Prostate gland (tissue), 2 donors: ENCODE measurements around the gene MYCL.

ENCODE experiments used
- POLR2AphosphoS5 ChIP-seq: sonication (generic); formaldehyde crosslinking; IDR thresholded peaks from one replicate; pipeline ENCODE4 v1.6.1; 2017; ENCODE audit warnings: antibody characterized with exemption
- TF ChIP-seq, protein P1 (sequence below), 4 experiments: fragments of 200-600 bp in 2 of 4; fragments of 450-650 bp in 2 of 4; sonication (generic) in 2 of 4; IDR thresholded peaks; 1 replicate in 3 of 4; 2 replicates in 1 of 4; pipeline ENCODE4 v1.5.1; 2016 to 2019; ENCODE audit warnings: antibody characterized with exemption in 4 of 4, mild to moderate bottlenecking in 2 of 4, moderate library complexity in 2 of 4

DNA sequence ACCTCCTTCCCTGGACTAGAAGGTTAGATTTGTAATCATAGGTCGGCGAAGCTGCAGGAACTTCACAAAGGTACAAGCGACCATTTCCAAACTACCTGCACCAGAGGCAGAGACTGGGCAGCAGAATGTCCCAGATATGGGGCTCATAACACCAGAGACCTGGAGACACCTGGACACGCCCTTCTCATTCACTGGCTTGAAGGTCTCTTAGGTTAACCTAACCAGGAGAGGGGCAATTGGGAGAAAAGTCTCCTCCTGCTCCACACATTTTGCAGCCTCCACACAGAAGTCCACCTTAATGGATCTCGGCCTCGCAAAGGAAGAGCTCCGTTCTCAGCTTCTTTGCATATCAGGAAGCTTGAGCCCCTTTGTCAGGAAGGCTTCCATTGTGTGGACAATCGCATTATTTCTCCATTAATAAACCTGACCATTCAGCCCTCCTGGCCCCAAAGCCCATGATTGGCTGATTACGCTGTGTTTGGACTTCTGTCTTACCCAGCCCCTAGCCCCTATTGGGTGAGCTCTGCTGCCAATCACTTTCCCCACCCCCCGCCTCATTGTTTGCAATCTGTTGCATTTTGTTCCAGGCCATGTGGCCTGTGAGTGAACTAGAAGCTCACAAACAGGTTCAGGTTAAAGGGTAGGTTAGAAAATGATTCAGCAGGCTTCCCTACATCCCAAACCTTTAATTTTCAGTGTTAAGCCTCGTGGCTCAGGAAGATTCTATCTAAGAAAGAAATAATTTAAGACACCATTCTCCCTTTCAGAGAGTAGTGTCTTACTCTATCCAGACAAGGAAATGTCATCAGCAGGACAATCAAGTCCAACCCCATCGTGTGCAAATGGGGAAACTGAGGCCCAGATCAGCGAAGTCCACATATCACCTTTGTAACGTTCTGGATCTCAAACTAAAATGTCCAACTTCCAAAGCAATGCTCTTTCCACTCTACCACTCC is 2.8 kb downstream of the MYCL start:
- no peak for TF ChIP-seq POLR2AphosphoS5
- TF ChIP-seq, protein P1, sequence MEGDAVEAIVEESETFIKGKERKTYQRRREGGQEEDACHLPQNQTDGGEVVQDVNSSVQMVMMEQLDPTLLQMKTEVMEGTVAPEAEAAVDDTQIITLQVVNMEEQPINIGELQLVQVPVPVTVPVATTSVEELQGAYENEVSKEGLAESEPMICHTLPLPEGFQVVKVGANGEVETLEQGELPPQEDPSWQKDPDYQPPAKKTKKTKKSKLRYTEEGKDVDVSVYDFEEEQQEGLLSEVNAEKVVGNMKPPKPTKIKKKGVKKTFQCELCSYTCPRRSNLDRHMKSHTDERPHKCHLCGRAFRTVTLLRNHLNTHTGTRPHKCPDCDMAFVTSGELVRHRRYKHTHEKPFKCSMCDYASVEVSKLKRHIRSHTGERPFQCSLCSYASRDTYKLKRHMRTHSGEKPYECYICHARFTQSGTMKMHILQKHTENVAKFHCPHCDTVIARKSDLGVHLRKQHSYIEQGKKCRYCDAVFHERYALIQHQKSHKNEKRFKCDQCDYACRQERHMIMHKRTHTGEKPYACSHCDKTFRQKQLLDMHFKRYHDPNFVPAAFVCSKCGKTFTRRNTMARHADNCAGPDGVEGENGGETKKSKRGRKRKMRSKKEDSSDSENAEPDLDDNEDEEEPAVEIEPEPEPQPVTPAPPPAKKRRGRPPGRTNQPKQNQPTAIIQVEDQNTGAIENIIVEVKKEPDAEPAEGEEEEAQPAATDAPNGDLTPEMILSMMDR (IDR thresholded peaks at IDR 0.05), result no peak
